Measurements from ENCODE around the gene RDH12. TPM values are rescaled to one million over a fixed set of nuclear protein-coding genes. Genes with fewer than 3 reads are reported as not detected.
"Not testable (repeated sequence)": the region's sequence is repeated elsewhere in the genome, so short reads cannot be mapped to it uniquely, and the experiment has no call there.

The RDH12 gene
- total and polyA plus RNA-seq, 4 donors, result 0.06 to 0.25 (median 0.22) TPM; not detected in 1

DNA sequence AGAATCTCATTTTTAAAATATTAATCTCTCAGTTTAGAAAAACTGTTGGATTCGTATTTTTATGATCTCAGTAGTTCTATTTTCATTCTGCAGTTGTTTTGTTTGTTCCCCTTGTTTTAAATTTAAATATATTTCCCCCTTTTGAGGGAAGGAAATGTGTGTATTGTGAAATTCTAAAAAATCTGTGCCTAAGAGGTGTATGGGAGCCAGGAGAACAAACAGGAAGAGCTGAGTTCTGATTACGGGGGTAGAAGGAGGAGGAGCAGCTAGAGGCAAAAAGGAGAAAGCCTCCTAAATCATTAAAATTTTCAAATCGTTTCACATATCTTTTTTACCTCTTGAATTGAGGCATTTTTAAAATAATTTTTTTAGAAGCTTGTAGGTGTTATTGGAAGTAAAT is 2.3 kb downstream of the RDH12 start:
- no peaks in the 10 kb centered on the region for H3K36me3 ChIP-seq (ENCODE audit: control insufficient read depth in 4 of 4, insufficient read depth in 4 of 4, low read length in 4 of 4)
- H3K27me3 ChIP-seq (ENCODE audit: control insufficient read depth in 3 of 3, insufficient read depth in 3 of 3, low read length in 2 of 3), result no peaks in the 10 kb centered on the region
- TF ChIP-seq, protein P1, sequence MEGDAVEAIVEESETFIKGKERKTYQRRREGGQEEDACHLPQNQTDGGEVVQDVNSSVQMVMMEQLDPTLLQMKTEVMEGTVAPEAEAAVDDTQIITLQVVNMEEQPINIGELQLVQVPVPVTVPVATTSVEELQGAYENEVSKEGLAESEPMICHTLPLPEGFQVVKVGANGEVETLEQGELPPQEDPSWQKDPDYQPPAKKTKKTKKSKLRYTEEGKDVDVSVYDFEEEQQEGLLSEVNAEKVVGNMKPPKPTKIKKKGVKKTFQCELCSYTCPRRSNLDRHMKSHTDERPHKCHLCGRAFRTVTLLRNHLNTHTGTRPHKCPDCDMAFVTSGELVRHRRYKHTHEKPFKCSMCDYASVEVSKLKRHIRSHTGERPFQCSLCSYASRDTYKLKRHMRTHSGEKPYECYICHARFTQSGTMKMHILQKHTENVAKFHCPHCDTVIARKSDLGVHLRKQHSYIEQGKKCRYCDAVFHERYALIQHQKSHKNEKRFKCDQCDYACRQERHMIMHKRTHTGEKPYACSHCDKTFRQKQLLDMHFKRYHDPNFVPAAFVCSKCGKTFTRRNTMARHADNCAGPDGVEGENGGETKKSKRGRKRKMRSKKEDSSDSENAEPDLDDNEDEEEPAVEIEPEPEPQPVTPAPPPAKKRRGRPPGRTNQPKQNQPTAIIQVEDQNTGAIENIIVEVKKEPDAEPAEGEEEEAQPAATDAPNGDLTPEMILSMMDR (IDR thresholded peaks at IDR 0.05; ENCODE audit: control extremely low read depth, extremely low read depth), result no peak
- no peak overlapping the region for H3K4me3 ChIP-seq
- ATAC-seq (ENCODE audit: insufficient read depth, low FRiP score), result no peak
- no peak for DNase-seq
- H3K9me3 ChIP-seq (ENCODE audit: control insufficient read depth in 4 of 4, insufficient read depth in 3 of 4, low read length in 3 of 4), result peaks cover 0 to 2% (median 0%) of the 10 kb centered on the region in 4 donors
- WGBS, 2 donors, result 30 to 33% methylated on average over 3 of the region's 3 CpGs
- H3K27ac ChIP-seq (ENCODE audit: low read depth in 1 of 2, low read length in 1 of 2), result no peak overlapping the region
- H3K4me1 ChIP-seq (ENCODE audit: control insufficient read depth in 5 of 5, insufficient read depth in 5 of 5, low read length in 5 of 5), result no peaks in the 10 kb centered on the region
- no peak overlapping the region for H3K9ac ChIP-seq (ENCODE audit: insufficient read depth in 1 of 2, low read length in 2 of 2)

DNA sequence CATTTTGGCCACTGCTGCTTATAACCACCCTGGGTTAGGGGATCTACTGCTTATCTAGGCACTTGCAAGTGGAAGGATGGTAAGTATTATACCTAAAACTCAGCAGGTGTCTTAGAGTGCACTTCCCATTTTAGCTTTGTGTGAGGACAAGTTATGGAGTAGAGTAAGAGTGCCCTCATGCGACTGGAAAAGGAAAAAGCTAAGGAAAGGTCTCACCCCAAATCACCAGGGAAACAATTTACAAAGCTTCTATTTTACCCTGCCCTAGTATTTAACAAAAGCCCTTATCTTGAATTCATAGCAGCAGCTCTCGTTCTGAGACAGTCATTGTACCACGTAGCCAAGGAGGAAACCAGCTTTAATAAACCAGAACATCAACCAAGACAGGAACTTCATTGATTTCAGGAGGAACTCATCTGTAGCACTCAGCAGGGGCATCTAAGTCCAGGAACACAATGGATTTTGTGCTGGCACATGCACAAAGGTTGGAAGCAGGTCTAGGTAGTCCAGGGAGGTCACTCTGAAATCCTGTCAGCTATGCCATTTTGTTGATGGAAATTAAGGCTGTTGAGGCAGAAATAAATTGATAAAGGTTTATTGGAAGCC is 2.9 kb downstream of the RDH12 start:
- WGBS, 2 donors, result 0% methylated on average over 3 of the region's 3 CpGs
- no peaks in the 10 kb centered on the region for H3K36me3 ChIP-seq (ENCODE audit: control insufficient read depth in 4 of 4, insufficient read depth in 4 of 4, low read length in 4 of 4)
- H3K4me3 ChIP-seq, result no peak overlapping the region
- H3K27ac ChIP-seq (ENCODE audit: low read depth in 1 of 2, low read length in 1 of 2), result no peak overlapping the region
- no peaks in the 10 kb centered on the region for H3K27me3 ChIP-seq (ENCODE audit: control insufficient read depth in 3 of 3, insufficient read depth in 3 of 3, low read length in 2 of 3)
- H3K4me1 ChIP-seq (ENCODE audit: control insufficient read depth in 5 of 5, insufficient read depth in 5 of 5, low read length in 5 of 5), result no peaks in the 10 kb centered on the region
- no peak overlapping the region for H3K9ac ChIP-seq (ENCODE audit: insufficient read depth in 1 of 2, low read length in 2 of 2)
- DNase-seq (peak; percentile 31 to 73 (median 71)), ATAC-seq (ENCODE audit: insufficient read depth, low FRiP score) (peak; percentile 79)
- peaks cover 0 to 5% (median 0%) of the 10 kb centered on the region in 4 donors for H3K9me3 ChIP-seq (ENCODE audit: control insufficient read depth in 4 of 4, insufficient read depth in 3 of 4, low read length in 3 of 4)
- TF ChIP-seq, protein P1 (IDR thresholded peaks at IDR 0.05; ENCODE audit: control extremely low read depth, extremely low read depth), result peak; percentile 77

DNA sequence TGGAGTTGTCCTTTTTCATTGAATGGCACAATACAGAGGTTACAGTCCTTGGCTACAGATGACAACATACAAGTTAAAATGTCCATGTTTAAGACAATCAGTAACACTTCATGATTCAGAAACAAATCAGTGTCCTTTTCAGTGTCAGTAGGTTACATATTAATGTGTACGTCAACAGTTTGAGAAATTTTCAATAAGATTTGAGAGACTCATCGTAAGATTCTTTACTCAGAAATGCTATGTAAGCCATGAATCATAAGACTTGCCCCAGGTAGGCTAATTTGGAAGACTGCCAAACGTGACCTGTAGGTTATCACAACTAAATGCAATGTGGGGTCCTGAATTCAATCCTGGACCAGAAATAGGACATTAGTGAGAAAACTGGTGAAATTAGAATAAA is 3.5 kb downstream of the RDH12 start:
- Histone ChIP-seq H3K9me3 (ENCODE audit: control insufficient read depth in 4 of 4, insufficient read depth in 3 of 4, low read length in 3 of 4) (peaks cover 0 to 7% (median 0%) of the 10 kb centered on the region in 4 donors), H3K4me1 (ENCODE audit: control insufficient read depth in 5 of 5, insufficient read depth in 5 of 5, low read length in 5 of 5) (no peaks in the 10 kb centered on the region), H3K27ac (ENCODE audit: low read depth in 1 of 2, low read length in 1 of 2) (no peak overlapping the region), H3K4me3 (no peak overlapping the region), H3K9ac (ENCODE audit: insufficient read depth in 1 of 2, low read length in 2 of 2) (no peak overlapping the region), H3K36me3 (ENCODE audit: control insufficient read depth in 4 of 4, insufficient read depth in 4 of 4, low read length in 4 of 4) (no peaks in the 10 kb centered on the region), H3K27me3 (ENCODE audit: control insufficient read depth in 3 of 3, insufficient read depth in 3 of 3, low read length in 2 of 3) (no peaks in the 10 kb centered on the region)
- TF ChIP-seq, protein P1 (IDR thresholded peaks at IDR 0.05; ENCODE audit: control extremely low read depth, extremely low read depth), result no peak
- 67 to 80% methylated on average over 3 of the region's 3 CpGs for WGBS, 2 donors
- no peak for ATAC-seq (ENCODE audit: insufficient read depth, low FRiP score)
- DNase-seq, result no peak

DNA sequence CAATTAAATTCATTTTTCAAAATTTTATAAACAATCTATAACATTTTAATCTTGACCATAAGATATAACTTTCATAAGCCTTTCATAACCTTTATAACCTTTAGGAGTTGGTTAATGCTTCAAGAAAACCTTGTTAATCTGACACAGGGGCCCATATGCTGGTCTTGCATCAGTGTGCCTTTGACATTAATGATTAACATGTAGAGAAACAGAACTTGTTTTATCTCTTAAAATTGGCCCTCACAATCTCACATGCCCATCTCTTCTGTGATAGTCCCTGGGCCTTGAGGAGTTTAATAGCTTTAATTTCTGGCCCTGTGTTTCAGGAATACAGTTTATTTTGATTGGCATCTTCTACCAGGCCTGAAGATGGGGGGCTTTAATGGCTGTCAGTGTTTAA is 7.7 kb downstream of the RDH12 start:
- H3K4me1 ChIP-seq (ENCODE audit: control insufficient read depth in 5 of 5, insufficient read depth in 5 of 5, low read length in 5 of 5); ATAC-seq (ENCODE audit: insufficient read depth, low FRiP score); H3K27ac ChIP-seq (ENCODE audit: low read depth in 1 of 2, low read length in 1 of 2); H3K9me3 ChIP-seq (ENCODE audit: control insufficient read depth in 4 of 4, insufficient read depth in 3 of 4, low read length in 3 of 4); H3K9ac ChIP-seq (ENCODE audit: insufficient read depth in 1 of 2, low read length in 2 of 2); H3K36me3 ChIP-seq (ENCODE audit: control insufficient read depth in 4 of 4, insufficient read depth in 4 of 4, low read length in 4 of 4); H3K4me3 ChIP-seq; DNase-seq; H3K27me3 ChIP-seq (ENCODE audit: control insufficient read depth in 3 of 3, insufficient read depth in 3 of 3, low read length in 2 of 3): not testable (repeated sequence)

DNA sequence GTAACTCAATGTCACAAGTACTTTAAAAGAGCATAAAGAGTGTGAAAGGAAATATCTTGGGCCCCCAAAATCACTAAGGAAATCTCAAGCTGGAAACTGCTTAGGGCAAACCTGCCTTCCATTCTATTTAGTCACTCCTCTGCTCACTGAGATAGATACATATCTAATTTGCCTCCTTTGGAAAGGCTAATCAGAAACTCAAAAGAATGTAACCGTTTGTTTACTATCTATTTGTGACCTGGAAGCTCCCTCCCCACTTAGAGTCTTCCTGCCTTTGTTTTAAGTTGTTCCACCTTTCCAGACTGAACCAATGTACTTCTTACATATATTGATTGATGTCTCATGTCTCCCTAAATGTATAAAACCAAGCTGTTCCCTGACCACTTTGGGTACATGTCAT is 8.1 kb downstream of the RDH12 start:
- not testable (repeated sequence) for ATAC-seq (ENCODE audit: insufficient read depth, low FRiP score); H3K4me3 ChIP-seq; DNase-seq; H3K9ac ChIP-seq (ENCODE audit: insufficient read depth in 1 of 2, low read length in 2 of 2); H3K4me1 ChIP-seq (ENCODE audit: control insufficient read depth in 5 of 5, insufficient read depth in 5 of 5, low read length in 5 of 5); H3K36me3 ChIP-seq (ENCODE audit: control insufficient read depth in 4 of 4, insufficient read depth in 4 of 4, low read length in 4 of 4); H3K9me3 ChIP-seq (ENCODE audit: control insufficient read depth in 4 of 4, insufficient read depth in 3 of 4, low read length in 3 of 4); H3K27ac ChIP-seq (ENCODE audit: low read depth in 1 of 2, low read length in 1 of 2); H3K27me3 ChIP-seq (ENCODE audit: control insufficient read depth in 3 of 3, insufficient read depth in 3 of 3, low read length in 2 of 3)
- WGBS, 2 donors, result 73 to 75% methylated on average over 1 of the region's 1 CpG

Measured in lung (tissue), 12 donors.